PFSK-1 (cell line): ENCODE data around the gene TPCN1.

Source experiments
- FOXP2 ChIP-seq: optimal IDR thresholded peaks from 2 replicates; pipeline ENCODE3; 2011; ENCODE audit warnings: borderline replicate concordance, control low read depth, inconsistent platforms; ENCODE audit not compliant: insufficient read depth; ENCODE audit errors: extremely low read length, extremely low read depth
- POLR2AphosphoS5 ChIP-seq: IDR thresholded peaks from 2 replicates; pipeline ENCODE4 v1.6.1; 2012; ENCODE audit warnings: low read depth, mild to moderate bottlenecking, control low read depth, low read length, moderate library complexity
- SIN3A ChIP-seq: IDR thresholded peaks from 2 replicates; pipeline ENCODE4 v1.6.1; 2012; ENCODE audit warnings: mild to moderate bottlenecking, low read length, moderate library complexity, borderline replicate concordance; ENCODE audit not compliant: insufficient read depth
- TAF1 ChIP-seq: IDR thresholded peaks from 2 replicates; pipeline ENCODE4 v1.6.1; 2012; ENCODE audit warnings: low read length, control low read depth, borderline replicate concordance; ENCODE audit not compliant: insufficient read depth
- TF ChIP-seq, protein P1 (sequence below), 2 experiments: IDR thresholded peaks; 2 replicates each; pipeline versions ENCODE4 v1.6.1 to v1.8.0; 2011 to 2012; ENCODE audit warnings: low read depth in 2 of 2, low read length in 2 of 2, control low read depth in 1 of 2, inconsistent platforms in 1 of 2, mild to moderate bottlenecking in 1 of 2, moderate library complexity in 1 of 2; ENCODE audit not compliant: insufficient read depth in 1 of 2

TPCN1 gene

DNA sequence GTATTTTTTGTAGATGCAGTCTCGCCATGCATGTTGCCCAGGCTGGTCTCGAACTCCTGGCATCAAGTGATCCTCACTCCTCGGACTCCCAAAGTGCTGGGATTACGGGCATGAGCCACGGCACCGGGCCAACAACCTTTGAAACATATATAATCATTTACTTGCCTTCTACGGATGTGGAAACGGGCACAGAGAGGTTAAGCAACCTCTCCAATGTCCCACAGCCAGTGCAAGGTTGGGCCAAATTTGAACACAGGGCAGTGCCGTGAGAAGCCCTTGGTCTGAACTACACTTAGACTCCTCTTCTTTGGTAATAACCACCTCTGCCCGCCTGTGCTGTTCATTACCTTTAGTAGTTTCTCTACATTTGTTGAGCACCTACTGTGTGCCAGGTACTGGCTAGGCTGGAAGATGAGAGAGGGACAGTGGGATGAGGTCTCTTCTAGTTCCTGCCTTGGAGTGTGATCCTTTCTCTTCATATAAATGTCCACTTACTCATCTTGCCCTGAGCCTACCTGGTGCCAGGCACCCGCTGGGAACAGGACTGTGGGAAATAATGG lies 38.2 kb upstream of the TPCN1 start:
- TF ChIP-seq, protein P1, sequence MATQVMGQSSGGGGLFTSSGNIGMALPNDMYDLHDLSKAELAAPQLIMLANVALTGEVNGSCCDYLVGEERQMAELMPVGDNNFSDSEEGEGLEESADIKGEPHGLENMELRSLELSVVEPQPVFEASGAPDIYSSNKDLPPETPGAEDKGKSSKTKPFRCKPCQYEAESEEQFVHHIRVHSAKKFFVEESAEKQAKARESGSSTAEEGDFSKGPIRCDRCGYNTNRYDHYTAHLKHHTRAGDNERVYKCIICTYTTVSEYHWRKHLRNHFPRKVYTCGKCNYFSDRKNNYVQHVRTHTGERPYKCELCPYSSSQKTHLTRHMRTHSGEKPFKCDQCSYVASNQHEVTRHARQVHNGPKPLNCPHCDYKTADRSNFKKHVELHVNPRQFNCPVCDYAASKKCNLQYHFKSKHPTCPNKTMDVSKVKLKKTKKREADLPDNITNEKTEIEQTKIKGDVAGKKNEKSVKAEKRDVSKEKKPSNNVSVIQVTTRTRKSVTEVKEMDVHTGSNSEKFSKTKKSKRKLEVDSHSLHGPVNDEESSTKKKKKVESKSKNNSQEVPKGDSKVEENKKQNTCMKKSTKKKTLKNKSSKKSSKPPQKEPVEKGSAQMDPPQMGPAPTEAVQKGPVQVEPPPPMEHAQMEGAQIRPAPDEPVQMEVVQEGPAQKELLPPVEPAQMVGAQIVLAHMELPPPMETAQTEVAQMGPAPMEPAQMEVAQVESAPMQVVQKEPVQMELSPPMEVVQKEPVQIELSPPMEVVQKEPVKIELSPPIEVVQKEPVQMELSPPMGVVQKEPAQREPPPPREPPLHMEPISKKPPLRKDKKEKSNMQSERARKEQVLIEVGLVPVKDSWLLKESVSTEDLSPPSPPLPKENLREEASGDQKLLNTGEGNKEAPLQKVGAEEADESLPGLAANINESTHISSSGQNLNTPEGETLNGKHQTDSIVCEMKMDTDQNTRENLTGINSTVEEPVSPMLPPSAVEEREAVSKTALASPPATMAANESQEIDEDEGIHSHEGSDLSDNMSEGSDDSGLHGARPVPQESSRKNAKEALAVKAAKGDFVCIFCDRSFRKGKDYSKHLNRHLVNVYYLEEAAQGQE (IDR thresholded peaks at IDR 0.05; ENCODE audit: insufficient read depth in 1 of 2, low read depth in 2 of 2, low read length in 2 of 2): no peak
- no peak for TF ChIP-seq POLR2AphosphoS5
- TF ChIP-seq FOXP2: no peak
- TF ChIP-seq SIN3A: no peak
- TF ChIP-seq TAF1: no peak

DNA sequence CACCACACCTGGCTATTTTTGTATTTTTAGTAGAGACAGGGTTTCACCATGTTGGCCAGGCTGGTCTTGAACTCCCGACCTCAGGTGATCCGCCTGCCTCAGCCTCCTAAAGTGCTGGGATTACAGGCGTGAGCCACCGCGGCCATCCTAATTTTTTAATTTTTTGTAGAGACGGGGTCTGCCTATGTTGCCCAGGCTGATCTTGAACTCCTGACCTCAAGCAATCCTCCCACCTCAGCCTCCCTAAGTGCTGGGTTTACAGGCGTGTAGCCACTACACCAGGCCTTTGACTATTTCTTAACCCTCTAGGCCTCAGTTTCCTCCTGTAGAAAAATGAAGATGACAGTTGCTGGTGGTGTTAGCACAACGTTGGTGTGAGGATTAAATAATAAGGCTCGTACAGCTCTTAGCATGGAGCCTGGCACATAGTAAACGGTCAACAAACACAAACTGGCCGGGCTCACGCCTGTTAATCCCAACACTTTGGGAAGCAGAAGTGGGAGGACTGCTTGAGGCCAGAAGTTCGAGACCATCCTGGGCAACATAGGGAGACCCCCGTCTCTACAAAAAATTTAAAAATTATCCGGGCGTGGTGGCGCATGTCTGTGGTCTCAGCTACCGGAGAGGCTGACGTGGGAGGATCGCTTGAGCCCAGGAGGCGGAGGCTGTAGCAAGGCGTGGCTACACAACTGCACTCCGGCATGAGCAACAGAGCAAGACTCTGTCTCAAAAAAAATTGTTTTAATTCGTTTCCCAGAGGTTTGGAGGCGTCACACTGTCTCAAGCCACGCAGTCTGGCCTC lies 37.0 kb upstream of the TPCN1 start:
- TF ChIP-seq POLR2AphosphoS5: 0 out of 2 replicates have a peak, but pooled peaks have one; percentile 9
- TF ChIP-seq TAF1: no peak
- peak; percentile 18 for TF ChIP-seq FOXP2

DNA sequence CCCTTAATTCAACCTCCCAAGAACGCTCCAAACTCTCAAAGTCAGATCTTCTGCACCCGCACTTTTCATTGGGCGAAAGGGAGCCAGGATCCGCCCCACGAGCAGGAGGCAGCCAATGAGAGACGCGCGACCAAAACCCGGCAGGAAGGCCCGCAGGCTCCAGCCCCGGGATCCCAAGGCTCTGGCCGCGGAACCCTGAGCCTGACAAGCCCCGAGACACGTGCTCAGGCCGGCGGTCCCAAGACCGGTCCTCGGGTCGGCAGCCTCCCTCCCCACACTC lies 36.4 kb upstream of the TPCN1 start:
- TF ChIP-seq POLR2AphosphoS5 (peak; percentile 74; the same call in 1 of the 2 replicates), TAF1 (no peak)

DNA sequence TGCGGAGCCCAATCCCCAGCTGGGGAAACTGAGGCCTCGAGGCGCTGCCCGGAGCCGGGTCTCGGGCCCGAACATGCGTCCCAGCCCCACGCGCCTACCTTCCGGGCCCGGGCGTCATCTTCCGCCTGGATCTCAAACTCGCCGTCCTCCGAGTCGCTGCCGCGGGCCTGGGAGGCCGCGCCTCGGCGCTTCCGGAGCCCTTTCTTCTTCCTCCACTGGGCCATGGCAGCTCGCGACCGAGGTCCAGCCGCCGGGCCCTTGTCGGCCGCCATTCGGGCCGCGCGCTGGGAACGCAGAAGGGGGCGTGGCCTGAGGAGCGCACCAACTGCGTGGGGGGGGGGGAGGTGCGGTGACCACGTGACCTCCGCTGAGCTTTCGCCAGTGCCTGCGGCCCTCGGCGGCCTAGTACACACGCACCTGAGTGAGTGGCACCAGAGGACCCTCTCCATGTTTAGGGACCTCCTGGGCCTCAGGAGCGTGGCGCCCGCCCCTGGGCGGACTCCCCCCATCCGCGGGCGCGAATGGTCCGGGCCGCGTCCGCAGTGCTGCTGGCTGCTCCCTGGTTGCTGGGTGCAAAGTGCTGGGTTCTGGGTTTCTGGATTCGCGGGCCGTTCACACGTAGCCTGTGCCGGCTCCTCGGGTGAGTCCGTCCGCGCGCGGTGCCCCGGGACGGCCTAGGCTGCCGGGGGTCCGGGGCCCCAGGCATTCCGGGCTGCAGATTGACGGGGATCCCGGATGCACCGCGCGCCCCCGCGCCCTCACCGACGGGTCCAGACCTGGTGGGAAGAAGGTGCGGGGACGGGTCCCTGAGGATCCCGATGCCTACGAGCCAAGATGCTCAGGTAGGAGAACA lies 35.9 kb upstream of the TPCN1 start, which contains the start of the genes DDX54 and RITA1:
TSS of gene DDX54 (minus strand) at position 299 of the 853 bp plus-strand sequence. CDS start at position 272, 27 bp downstream.
TSS of gene RITA1 (plus strand) at position 542 of the 853 bp plus-strand sequence. CDS start 1,026 bp downstream, outside the sequence.
- TF ChIP-seq, protein P1 (IDR thresholded peaks at IDR 0.05; ENCODE audit: insufficient read depth in 1 of 2, low read depth in 2 of 2, low read length in 2 of 2): peak in 1 of 2 experiments; percentile 46; a peak in 2 of 4 replicates
- TF ChIP-seq POLR2AphosphoS5 (peak; percentile 48; the same call in 1 of the 2 replicates), SIN3A (no peak; the same call in 1 of the 2 replicates), FOXP2 (peak; percentile 54), TAF1 (peak; percentile 92)

DNA sequence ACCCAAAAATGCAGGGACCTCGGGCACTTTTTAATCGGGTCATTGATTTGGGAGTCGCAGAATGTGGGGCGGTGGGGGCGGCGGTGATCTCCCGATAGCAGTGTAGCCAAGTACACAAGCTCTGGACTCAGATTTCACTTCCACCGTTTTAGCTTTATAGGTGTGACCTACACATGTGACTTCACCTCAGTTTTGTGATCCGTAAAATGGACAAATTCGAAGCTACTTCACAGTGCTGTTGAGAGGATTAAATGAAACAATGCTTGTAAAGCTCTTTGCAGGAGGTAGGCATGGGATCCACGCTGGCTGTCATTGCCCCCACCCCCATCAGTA lies 35.3 kb upstream of the TPCN1 start:
- TF ChIP-seq SIN3A (no peak), POLR2AphosphoS5 (no peak), TAF1 (no peak), FOXP2 (no peak)
- TF ChIP-seq, protein P1 (IDR thresholded peaks at IDR 0.05; ENCODE audit: insufficient read depth in 1 of 2, low read depth in 2 of 2, low read length in 2 of 2): no peak
